Measurements from ENCODE around the gene DNAJB1.
"Not testable (repeated sequence)": the region's sequence is repeated elsewhere in the genome, so short reads cannot be mapped to it uniquely, and the experiment has no call there.

Gene DNAJB1

GRCh38 chr19:14517840-14518505, at the start of gene DNAJB1:
Gene DNAJB1, minus strand, starts transcription at chr19:14518397. Its CDS starts 48 bp downstream, at chr19:14518349.
- peak in 1 of 2 donors; percentile 52 for DNase-seq (ENCODE audit: low read depth in 2 of 2)

- no peak for DNase-seq (ENCODE audit: low read depth in 2 of 2)
Measured at GRCh38 chr19:14567079-14567478, 48.9 kb upstream of the DNAJB1 start.

- no peak for DNase-seq (ENCODE audit: low read depth in 2 of 2)
Measured at GRCh38 chr19:14566712-14567077, 48.5 kb upstream of the DNAJB1 start.

GRCh38 chr19:14565765-14566711, 47.8 kb upstream of the DNAJB1 start:
- no peak for DNase-seq (ENCODE audit: low read depth in 2 of 2)

- DNase-seq (ENCODE audit: low read depth in 2 of 2): no peak
Measured at GRCh38 chr19:14565298-14565679, 47.1 kb upstream of the DNAJB1 start.

- DNase-seq (ENCODE audit: low read depth in 2 of 2): not testable (repeated sequence)
Measured at GRCh38 chr19:14564652-14565297, 46.6 kb upstream of the DNAJB1 start.

GRCh38 chr19:14563989-14564651, 45.9 kb upstream of the DNAJB1 start:
- DNase-seq (ENCODE audit: low read depth in 2 of 2): peak; percentile 69 to 78

- no peak for DNase-seq (ENCODE audit: low read depth in 2 of 2)
Measured at GRCh38 chr19:14563590-14563926, 45.4 kb upstream of the DNAJB1 start.

GRCh38 chr19:14562660-14563589, 44.7 kb upstream of the DNAJB1 start:
- DNase-seq (ENCODE audit: low read depth in 2 of 2): no peak

- no peak for DNase-seq (ENCODE audit: low read depth in 2 of 2)
Measured at GRCh38 chr19:14561847-14562351, 43.7 kb upstream of the DNAJB1 start.

GRCh38 chr19:14561249-14561648, 43.1 kb upstream of the DNAJB1 start:
- DNase-seq (ENCODE audit: low read depth in 2 of 2): no peak

- no peak for DNase-seq (ENCODE audit: low read depth in 2 of 2)
Measured at GRCh38 chr19:14560776-14561108, 42.5 kb upstream of the DNAJB1 start.

GRCh38 chr19:14559916-14560775, 41.9 kb upstream of the DNAJB1 start:
- no peak for DNase-seq (ENCODE audit: low read depth in 2 of 2)

- DNase-seq (ENCODE audit: low read depth in 2 of 2): no peak
Measured at GRCh38 chr19:14558370-14559066, 40.3 kb upstream of the DNAJB1 start.

- peak; percentile 65 to 74 for DNase-seq (ENCODE audit: low read depth in 2 of 2)
Measured at GRCh38 chr19:14556662-14557188, 38.5 kb upstream of the DNAJB1 start.

GRCh38 chr19:14555918-14556661, 37.9 kb upstream of the DNAJB1 start:
- no peak for DNase-seq (ENCODE audit: low read depth in 2 of 2)

GRCh38 chr19:14554382-14554812, 36.2 kb upstream of the DNAJB1 start:
- no peak for DNase-seq (ENCODE audit: low read depth in 2 of 2)

GRCh38 chr19:14553939-14554243, 35.7 kb upstream of the DNAJB1 start:
- DNase-seq (ENCODE audit: low read depth in 2 of 2): no peak

Data from stimulated activated CD4-positive, alpha-beta T cell treated with anti-CD3 and anti-CD28 coated beads, Interleukin-15, amount 100 ng/mL, for 48 hours (primary cell).